Measurements from ENCODE around the gene PSMC1. TPM values are rescaled to one million over a fixed set of nuclear protein-coding genes. Genes with fewer than 3 reads are reported as not detected.

PSMC1 gene
- total RNA-seq, 2 experiments from 2014 or later = 75.8 to 80.3 TPM

GRCh38 chr14:90235179-90235976 is 21.0 kb upstream of the PSMC1 start:
- H3K4me3 Mint-ChIP-seq = no peak overlapping the region
- Histone ChIP-seq H3K4me1 (ENCODE audit: insufficient read depth, low read length) (peaks cover 6% of the 10 kb centered on the region), H3K9me3 (ENCODE audit: control insufficient read depth in 1 of 2, insufficient read depth in 1 of 2, low read length in 2 of 2) (peaks cover 39 to 44% of the 10 kb centered on the region in 2 experiments), H3K27ac (ENCODE audit: low read depth in 1 of 2, low read length in 2 of 2) (no peak overlapping the region), H3K4me3 (ENCODE audit: low read length) (no peak overlapping the region), H3K27me3 (ENCODE audit: control insufficient read depth in 1 of 2, insufficient read depth in 2 of 2, low read length in 2 of 2) (peaks cover 9 to 17% of the 10 kb centered on the region in 2 experiments), H3K36me3 (ENCODE audit: insufficient read depth, low read length) (no peaks in the 10 kb centered on the region)
- H3K27ac Mint-ChIP-seq = no peak overlapping the region
- CTCF ChIA-PET = interaction anchor here (0.8 to 2.9 kb wide), 2 partner anchors 22 to 296 kb away, joined by 3 to 16 read pairs; no protein-coding TSS in a partner anchor
- POLR2A ChIA-PET = no interaction called here
- H3K9me3 Mint-ChIP-seq = peaks cover 5% of the 10 kb centered on the region
- TF ChIP-seq CTCF (IDR thresholded peaks at IDR 0.05) = peak; percentile 71
- ATAC-seq (ENCODE audit: poor library complexity) (peak; percentile 63), DNase-seq (peak; percentile 23 to 73 (median 52))
- H3K36me3 Mint-ChIP-seq (ENCODE audit: low read depth) = peaks cover 16% of the 10 kb centered on the region
- H3K4me1 Mint-ChIP-seq (ENCODE audit: low read depth) = no peaks in the 10 kb centered on the region
- H3K27me3 Mint-ChIP-seq = peaks cover 35% of the 10 kb centered on the region
- intact Hi-C loops (cut with DNase I, micrococcal nuclease) = loop anchor here in 1 of 2 experiments (1.0 to 10.0 kb wide), 2 partner anchors 296 to 1201 kb away; no protein-coding TSS in a partner anchor

- H3K27me3 ChIP-seq (ENCODE audit: control insufficient read depth in 1 of 2, insufficient read depth in 2 of 2, low read length in 2 of 2) = peaks cover 9 to 19% of the 10 kb centered on the region in 2 experiments
- H3K36me3 Mint-ChIP-seq (ENCODE audit: low read depth) = peaks cover 28% of the 10 kb centered on the region
- no peaks in the 10 kb centered on the region for H3K36me3 ChIP-seq (ENCODE audit: insufficient read depth, low read length)
- ChIA-PET CTCF (no interaction called here), POLR2A (no interaction called here)
- H3K27me3 Mint-ChIP-seq = peaks cover 25% of the 10 kb centered on the region
- TF ChIP-seq CTCF (IDR thresholded peaks at IDR 0.05) = no peak
- ATAC-seq (ENCODE audit: poor library complexity) = no peak
- H3K4me1 ChIP-seq (ENCODE audit: insufficient read depth, low read length) = peaks cover 6% of the 10 kb centered on the region
- peaks cover 5% of the 10 kb centered on the region for H3K9me3 Mint-ChIP-seq
- H3K4me3 ChIP-seq (ENCODE audit: low read length) = no peak overlapping the region
- no peak overlapping the region for H3K27ac Mint-ChIP-seq
- intact Hi-C loops (cut with DNase I, micrococcal nuclease) = loop anchor here in 1 of 2 experiments (10.0 kb wide), 1 partner anchor 1204 kb away; no protein-coding TSS in a partner anchor
- H3K27ac ChIP-seq (ENCODE audit: low read depth in 1 of 2, low read length in 2 of 2) = no peak overlapping the region
- H3K9me3 ChIP-seq (ENCODE audit: control insufficient read depth in 1 of 2, insufficient read depth in 1 of 2, low read length in 2 of 2) = peaks cover 57 to 58% of the 10 kb centered on the region in 2 experiments
- DNase-seq = no peak
- H3K4me1 Mint-ChIP-seq (ENCODE audit: low read depth) = no peaks in the 10 kb centered on the region
- no peak overlapping the region for H3K4me3 Mint-ChIP-seq
Observed at GRCh38 chr14:90239139-90239538, 17.2 kb upstream of the PSMC1 start.

GRCh38 chr14:90242444-90242843 is 13.9 kb upstream of the PSMC1 start:
- Histone ChIP-seq H3K27me3 (ENCODE audit: control insufficient read depth in 1 of 2, insufficient read depth in 2 of 2, low read length in 2 of 2) (peaks cover 2 to 4% of the 10 kb centered on the region in 2 experiments), H3K9me3 (ENCODE audit: control insufficient read depth in 1 of 2, insufficient read depth in 1 of 2, low read length in 2 of 2) (peaks cover 35 to 47% of the 10 kb centered on the region in 2 experiments), H3K4me1 (ENCODE audit: insufficient read depth, low read length) (no peaks in the 10 kb centered on the region), H3K36me3 (ENCODE audit: insufficient read depth, low read length) (no peaks in the 10 kb centered on the region), H3K4me3 (ENCODE audit: low read length) (no peak overlapping the region), H3K27ac (ENCODE audit: low read depth in 1 of 2, low read length in 2 of 2) (no peak overlapping the region)
- no peak for TF ChIP-seq CTCF (IDR thresholded peaks at IDR 0.05)
- DNase-seq (no peak), ATAC-seq (ENCODE audit: poor library complexity) (no peak)
- CTCF ChIA-PET = no interaction called here
- intact Hi-C loops (cut with DNase I, micrococcal nuclease) = no loop called here
- no peak overlapping the region for H3K4me3 Mint-ChIP-seq
- H3K27ac Mint-ChIP-seq = no peak overlapping the region
- H3K27me3 Mint-ChIP-seq = peaks cover 16% of the 10 kb centered on the region
- POLR2A ChIA-PET = no interaction called here
- H3K36me3 Mint-ChIP-seq (ENCODE audit: low read depth) = peaks cover 29% of the 10 kb centered on the region
- no peaks in the 10 kb centered on the region for H3K4me1 Mint-ChIP-seq (ENCODE audit: low read depth)
- H3K9me3 Mint-ChIP-seq = peaks cover 7% of the 10 kb centered on the region
